Limb (tissue), 2 donors: ENCODE results near the gene MAMDC2.

ENCODE experiments used
- DNase-seq, 2 donors: peaks; one replicate each; pipeline ENCODE4 v3.0.0-alpha.2; 2016; ENCODE audit errors: extremely low spot score in 2 of 2

The MAMDC2 gene

GRCh38 chr9:70107558-70107957 is 63.9 kb downstream of the MAMDC2 start:
- no peak for DNase-seq

- DNase-seq = no peak
Observed at GRCh38 chr9:70108181-70108580, 64.5 kb downstream of the MAMDC2 start.

DNA sequence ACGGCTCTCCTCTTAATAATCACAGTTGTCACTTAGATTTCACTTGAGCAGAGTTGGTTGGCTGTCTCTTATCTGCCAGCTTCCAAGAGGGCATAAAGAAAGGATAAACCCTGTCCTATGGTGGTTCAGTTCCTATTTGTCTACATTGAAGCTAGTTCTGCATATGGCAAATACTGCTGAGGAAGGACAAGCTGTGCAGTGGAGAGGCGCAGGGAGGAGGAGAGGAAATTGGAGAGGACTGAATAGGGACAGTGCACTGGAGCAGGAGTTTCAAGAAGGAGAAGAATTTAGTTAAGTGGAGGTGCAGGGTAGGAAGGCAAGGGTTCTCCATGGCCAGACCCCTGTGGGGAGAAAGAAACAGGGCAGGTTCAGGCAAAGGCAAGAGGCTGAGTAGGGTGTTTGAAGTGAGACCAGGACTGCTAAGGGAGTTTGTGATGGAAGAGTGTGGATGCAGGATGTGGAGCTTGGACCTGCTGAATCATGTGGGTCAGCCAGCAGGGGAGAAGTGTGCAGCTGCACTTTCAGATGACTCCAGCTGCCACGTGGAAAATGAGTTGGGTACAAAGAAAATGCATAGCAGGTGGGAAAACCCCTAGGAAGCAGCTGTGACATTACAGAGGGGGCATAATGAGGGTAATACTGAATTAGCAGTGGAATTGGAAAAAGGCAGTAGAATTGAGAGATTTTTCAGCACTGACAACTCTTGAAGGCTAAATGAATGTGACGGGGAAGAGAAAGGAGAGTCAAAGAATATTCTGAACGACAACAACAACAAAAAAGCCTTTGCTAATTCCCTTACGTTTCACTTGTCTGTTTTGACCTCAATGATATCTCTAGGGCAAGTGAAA is 66.8 kb downstream of the MAMDC2 start:
- peak in 1 of 2 donors; percentile 22 for DNase-seq

GRCh38 chr9:70111042-70111602 is 67.5 kb downstream of the MAMDC2 start:
- peak; percentile 44 to 66 for DNase-seq

GRCh38 chr9:70111641-70112236 is 68.1 kb downstream of the MAMDC2 start:
- DNase-seq = no peak

DNA sequence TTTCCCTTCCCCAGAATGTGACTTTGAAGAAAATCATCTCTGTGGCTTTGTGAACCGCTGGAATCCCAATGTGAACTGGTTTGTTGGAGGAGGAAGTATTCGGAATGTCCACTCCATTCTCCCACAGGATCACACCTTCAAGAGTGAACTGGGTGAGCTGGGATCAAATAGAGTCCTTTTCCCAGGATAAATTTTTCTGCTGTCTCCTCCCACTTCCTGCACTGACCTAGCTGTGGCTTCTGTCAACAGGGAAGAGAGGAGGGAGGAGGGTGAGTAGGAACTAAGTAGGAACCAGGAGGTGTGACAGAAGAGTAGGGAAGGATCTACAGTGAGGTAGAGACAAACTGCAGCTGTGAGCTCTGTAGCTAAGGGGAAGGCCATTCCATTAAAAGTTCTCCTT is 69.3 kb downstream of the MAMDC2 start:
- DNase-seq = no peak

DNA sequence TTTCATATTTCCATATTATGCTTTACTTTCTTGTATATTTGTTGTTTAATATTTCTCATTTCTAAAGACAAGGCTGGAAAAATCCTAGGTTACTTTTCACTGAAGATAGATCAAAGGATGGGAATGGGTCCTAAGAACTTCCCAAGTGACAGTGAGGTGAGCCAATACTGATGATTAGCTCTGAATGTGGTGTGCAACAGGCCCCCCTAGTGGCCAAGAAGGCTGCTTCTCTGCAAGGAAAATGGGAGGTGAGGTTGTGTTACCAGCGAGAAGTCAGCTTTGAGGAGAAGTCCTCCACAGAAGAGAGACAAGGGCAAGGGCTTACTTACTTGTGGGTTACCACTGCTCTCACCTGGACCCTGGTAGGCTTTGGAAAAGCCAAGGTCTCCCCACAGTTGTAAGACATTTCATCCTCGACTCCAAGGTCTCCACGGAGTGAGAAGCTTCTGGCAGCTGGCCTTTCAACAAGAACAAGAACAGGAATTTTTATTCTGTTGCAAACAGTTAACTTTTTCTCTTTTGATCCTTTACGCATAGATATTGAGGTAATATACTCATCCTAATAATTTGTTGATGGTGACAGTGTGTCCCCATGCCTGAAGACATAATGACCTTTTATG is 69.9 kb downstream of the MAMDC2 start:
- peak; percentile 39 to 46 for DNase-seq

DNA sequence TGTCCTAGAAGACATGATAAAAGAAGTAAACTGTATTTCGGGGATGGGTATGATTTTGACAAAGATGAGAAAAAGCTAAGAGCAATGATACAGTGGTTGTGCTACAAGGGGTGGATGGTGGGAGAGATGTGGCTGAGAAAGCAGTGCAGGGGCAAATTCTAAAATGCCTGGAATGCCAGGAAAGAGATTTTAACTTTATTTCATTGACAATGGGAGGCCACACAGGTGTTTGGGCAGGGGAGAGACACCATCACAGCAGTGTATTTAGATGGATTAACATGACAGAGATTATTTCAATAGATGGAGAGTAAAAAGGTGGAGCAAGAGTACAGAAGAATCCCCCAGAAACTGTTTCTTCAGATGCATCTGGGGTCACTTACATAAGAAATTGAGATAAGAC is 71.2 kb downstream of the MAMDC2 start:
- no peak for DNase-seq

DNA sequence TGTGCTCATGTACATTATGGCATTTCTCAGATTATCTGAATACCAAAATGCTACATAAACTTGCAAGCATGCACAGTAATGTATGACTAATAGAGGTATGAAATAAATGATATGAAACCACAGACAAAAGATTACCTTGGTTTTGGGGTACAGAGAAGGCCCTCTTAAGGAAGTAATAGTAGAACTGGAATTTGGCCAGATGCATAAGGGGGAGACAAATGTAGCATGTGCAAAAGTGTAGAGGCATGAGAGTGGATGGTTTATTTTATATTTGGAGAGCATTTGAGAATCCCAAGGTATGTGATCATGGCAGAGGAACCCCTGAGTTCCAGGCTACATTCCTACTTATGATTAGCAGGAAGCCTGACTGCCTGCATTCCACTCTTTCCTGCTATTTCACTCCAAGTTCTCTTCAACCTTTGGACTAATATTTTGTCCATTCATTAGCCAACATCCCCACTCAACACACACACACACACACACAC is 74.2 kb downstream of the MAMDC2 start:
- DNase-seq = no peak

DNA sequence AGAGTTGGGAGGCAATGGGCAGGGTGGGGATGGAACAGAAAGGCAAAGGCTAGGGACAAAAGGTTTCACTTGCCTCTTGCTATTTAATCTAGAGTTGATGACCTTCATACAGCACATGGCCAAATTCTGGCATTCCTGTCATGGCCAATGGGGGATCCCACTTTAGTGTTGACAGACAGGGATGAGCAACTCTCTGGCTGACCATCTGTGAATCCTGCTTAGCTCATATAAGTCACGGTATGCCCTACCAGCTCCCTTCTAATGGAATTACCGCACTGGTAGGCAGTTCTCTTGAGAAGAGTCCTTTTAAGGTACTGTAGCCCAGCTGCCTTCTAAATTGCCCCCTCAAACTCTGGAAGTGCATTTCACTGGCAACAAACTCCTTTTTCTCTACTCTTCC is 76.1 kb downstream of the MAMDC2 start:
- DNase-seq = no peak

- no peak for DNase-seq
Observed at GRCh38 chr9:70120834-70121510, 77.3 kb downstream of the MAMDC2 start.

GRCh38 chr9:70121818-70122436 is 78.3 kb downstream of the MAMDC2 start:
- no peak for DNase-seq

DNA sequence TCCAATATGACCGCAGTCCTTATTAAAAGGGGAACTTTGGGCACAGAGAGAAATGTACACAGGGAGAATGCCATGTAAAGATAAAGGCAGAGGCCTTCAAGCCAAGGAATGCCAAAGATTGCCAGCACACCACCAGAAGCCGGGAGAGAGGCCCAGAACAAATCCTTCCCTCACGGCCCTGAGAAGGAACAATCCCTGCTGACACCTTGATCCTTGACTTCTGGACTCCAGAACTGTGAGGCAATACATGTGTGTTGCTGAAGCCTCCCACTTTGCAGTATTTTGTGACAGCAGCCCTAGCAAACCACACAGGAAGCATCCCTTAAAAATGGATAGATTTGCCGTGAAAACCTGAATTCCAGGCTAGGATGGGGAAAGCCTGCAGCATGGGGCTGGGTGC is 80.0 kb downstream of the MAMDC2 start:
- DNase-seq = no peak

DNA sequence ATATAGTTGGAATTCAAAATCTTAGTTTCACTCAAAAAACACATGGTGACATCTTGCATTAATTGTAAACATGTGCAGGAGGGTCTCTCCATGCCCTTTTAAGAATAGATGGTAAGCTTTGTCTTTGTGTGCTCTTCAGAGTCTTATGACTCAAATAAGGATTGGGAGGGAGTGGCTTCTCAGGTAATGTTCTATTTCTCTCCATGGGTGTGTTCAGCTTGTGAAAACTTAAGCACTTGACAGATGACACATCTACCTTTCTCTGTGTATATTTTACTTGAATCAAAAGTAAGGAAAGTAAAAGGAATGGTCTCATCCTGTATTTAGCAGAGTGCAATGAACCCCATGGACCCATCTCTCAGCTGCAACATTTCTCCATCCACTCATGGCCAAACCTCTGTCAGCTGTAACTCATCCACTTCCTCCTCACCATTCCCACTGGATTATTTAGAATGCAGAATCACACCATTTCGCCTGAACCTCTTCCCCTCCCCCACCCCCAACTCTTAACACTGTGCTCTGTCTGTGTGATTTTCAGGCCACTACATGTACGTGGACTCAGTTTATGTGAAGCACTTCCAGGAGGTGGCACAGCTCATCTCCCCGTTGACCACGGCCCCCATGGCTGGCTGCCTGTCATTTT is 82.1 kb downstream of the MAMDC2 start:
- DNase-seq = no peak

GRCh38 chr9:70127036-70127435 is 83.4 kb downstream of the MAMDC2 start:
- no peak for DNase-seq

DNA sequence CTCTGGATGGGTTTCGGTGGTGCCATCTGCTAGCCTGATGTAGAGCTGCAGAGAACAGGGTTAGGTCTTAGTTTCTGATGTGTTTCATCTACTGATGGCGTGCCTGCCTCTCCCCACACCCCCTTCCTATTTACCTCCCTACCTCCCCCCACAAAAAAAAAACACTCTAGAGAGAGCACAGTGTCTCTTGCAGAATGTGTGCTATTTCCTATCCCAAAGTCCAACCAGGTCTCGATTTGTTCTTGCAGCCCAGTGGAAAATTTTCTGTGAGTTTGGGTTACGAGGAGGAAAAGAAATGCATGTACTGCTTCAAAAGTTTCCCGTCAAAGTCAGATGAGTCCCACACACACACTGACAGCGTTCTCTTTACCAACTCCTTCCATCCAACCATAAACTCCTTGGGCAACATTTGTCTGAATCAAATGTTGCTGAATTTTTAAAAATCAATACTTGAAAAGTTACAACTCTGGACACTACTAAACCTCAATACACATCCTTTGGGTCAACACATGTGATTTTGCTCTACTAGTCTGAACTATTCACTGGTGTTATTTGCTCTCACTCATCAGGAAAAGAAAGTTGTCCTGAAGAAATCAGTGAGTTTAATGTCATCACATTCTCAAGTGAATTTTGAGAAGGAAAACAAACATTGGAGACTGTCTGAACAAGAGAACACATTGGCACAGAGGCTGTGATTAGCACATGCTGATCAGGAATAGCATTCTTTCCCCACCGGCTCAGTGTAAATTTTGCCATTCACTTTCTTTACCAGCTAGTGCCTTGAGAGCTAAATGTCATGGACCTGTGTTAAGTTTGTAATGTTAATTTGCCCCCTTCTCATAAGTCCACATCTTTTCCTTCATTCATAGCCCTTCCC is 84.1 kb downstream of the MAMDC2 start:
- no peak for DNase-seq

DNA sequence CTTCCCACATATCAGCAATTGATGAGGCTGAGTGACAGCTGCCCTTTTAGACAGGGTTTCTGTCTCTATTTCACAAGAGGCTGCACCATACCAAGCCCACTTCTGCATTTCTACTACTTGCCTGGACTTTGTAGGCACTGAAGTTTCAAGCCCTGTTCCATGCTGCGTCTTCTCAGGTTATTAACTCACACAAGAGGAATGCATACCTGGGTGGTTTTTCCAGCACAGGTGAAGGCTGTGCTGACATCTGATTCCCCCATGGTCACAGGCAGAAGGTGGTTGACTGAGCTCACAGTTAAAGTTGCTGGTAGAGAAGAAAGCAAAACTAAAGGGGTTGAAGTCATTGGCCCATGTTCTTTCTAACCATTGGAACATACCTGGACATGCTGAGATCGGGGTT is 86.6 kb downstream of the MAMDC2 start:
- DNase-seq = no peak

GRCh38 chr9:70131296-70131695 is 87.6 kb downstream of the MAMDC2 start:
- DNase-seq = no peak
